ENCODE data around the gene TMEM203. TPM values are rescaled to one million over a fixed set of nuclear protein-coding genes. Genes with fewer than 3 reads are reported as not detected.

TMEM203 gene
- total RNA-seq, 2 donors from 2014 or later = 25.0 to 43.9 TPM

- H3K4me3 Mint-ChIP-seq = no peak overlapping the region
- H3K9me3 Mint-ChIP-seq = no peaks in the 10 kb centered on the region
- H3K36me3 Mint-ChIP-seq = no peaks in the 10 kb centered on the region
- H3K27ac Mint-ChIP-seq = no peak overlapping the region
- no peaks in the 10 kb centered on the region for H3K4me1 Mint-ChIP-seq (ENCODE audit: low read depth in 2 of 2)
- peaks cover 6 to 7% of the 10 kb centered on the region in 2 donors for H3K27me3 Mint-ChIP-seq
- no peak for ATAC-seq
- no peak for DNase-seq (ENCODE audit: low spot score)
These were observed 40.1 kb downstream of the TMEM203 start for GRCh38 chr9:137165250-137165836.

- H3K36me3 Mint-ChIP-seq = no peaks in the 10 kb centered on the region
- H3K9me3 Mint-ChIP-seq = no peaks in the 10 kb centered on the region
- DNase-seq (ENCODE audit: low spot score) (no peak), ATAC-seq (no peak)
- H3K4me1 Mint-ChIP-seq (ENCODE audit: low read depth in 2 of 2) = no peaks in the 10 kb centered on the region
- H3K27me3 Mint-ChIP-seq = peaks cover 9 to 10% of the 10 kb centered on the region in 2 donors
- H3K27ac Mint-ChIP-seq = no peak overlapping the region
- H3K4me3 Mint-ChIP-seq = no peak overlapping the region
These were observed 40.8 kb downstream of the TMEM203 start for GRCh38 chr9:137164370-137165249.

GRCh38 chr9:137163805-137164204 lies 41.6 kb downstream of the TMEM203 start:
- DNase-seq (ENCODE audit: low spot score) (no peak), ATAC-seq (no peak)
- no peak overlapping the region for H3K4me3 Mint-ChIP-seq
- no peak overlapping the region for H3K27ac Mint-ChIP-seq
- H3K4me1 Mint-ChIP-seq (ENCODE audit: low read depth in 2 of 2) = peaks cover 0 to 5% of the 10 kb centered on the region in 2 donors
- H3K36me3 Mint-ChIP-seq = no peaks in the 10 kb centered on the region
- H3K27me3 Mint-ChIP-seq = peaks cover 16 to 17% of the 10 kb centered on the region in 2 donors
- no peaks in the 10 kb centered on the region for H3K9me3 Mint-ChIP-seq

- DNase-seq (ENCODE audit: low spot score) (no peak), ATAC-seq (no peak)
- Mint-ChIP-seq H3K27ac (no peak overlapping the region), H3K4me3 (no peak overlapping the region), H3K9me3 (no peaks in the 10 kb centered on the region), H3K36me3 (no peaks in the 10 kb centered on the region), H3K27me3 (peaks cover 16 to 19% of the 10 kb centered on the region in 2 donors), H3K4me1 (ENCODE audit: low read depth in 2 of 2) (peaks cover 0 to 6% of the 10 kb centered on the region in 2 donors)
These were observed 42.1 kb downstream of the TMEM203 start for GRCh38 chr9:137163365-137163715.

GRCh38 chr9:137162505-137163364 lies 42.7 kb downstream of the TMEM203 start:
- peaks cover 21 to 25% of the 10 kb centered on the region in 2 donors for H3K27me3 Mint-ChIP-seq

GRCh38 chr9:137161558-137162486 lies 43.6 kb downstream of the TMEM203 start:
- ATAC-seq = no peak
- peaks cover 21 to 25% of the 10 kb centered on the region in 2 donors for H3K27me3 Mint-ChIP-seq
- no peak overlapping the region for H3K4me3 Mint-ChIP-seq
- no peak overlapping the region for H3K27ac Mint-ChIP-seq
- H3K4me1 Mint-ChIP-seq (ENCODE audit: low read depth in 2 of 2) = peaks cover 0 to 15% of the 10 kb centered on the region in 2 donors
- H3K36me3 Mint-ChIP-seq = no peaks in the 10 kb centered on the region
- H3K9me3 Mint-ChIP-seq = no peaks in the 10 kb centered on the region
- DNase-seq (ENCODE audit: low spot score) = no peak

More at GRCh38 chr9:137162505-137163364, 42.7 kb downstream of the TMEM203 start:
- H3K4me3 Mint-ChIP-seq = no peak overlapping the region
- peaks cover 0 to 10% of the 10 kb centered on the region in 2 donors for H3K4me1 Mint-ChIP-seq (ENCODE audit: low read depth in 2 of 2)
- ATAC-seq (no peak), DNase-seq (ENCODE audit: low spot score) (no peak)
- no peaks in the 10 kb centered on the region for H3K36me3 Mint-ChIP-seq
- no peak overlapping the region for H3K27ac Mint-ChIP-seq
- H3K9me3 Mint-ChIP-seq = no peaks in the 10 kb centered on the region

GRCh38 chr9:137160716-137161557 lies 44.5 kb downstream of the TMEM203 start:
- Mint-ChIP-seq H3K4me1 (ENCODE audit: low read depth in 2 of 2) (peaks cover 0 to 15% of the 10 kb centered on the region in 2 donors), H3K27ac (no peak overlapping the region), H3K4me3 (no peak overlapping the region), H3K36me3 (no peaks in the 10 kb centered on the region), H3K27me3 (peaks cover 18 to 19% of the 10 kb centered on the region in 2 donors), H3K9me3 (no peaks in the 10 kb centered on the region)
- DNase-seq (ENCODE audit: low spot score) = no peak
- ATAC-seq = no peak

GRCh38 chr9:137160054-137160425 lies 45.4 kb downstream of the TMEM203 start:
- ATAC-seq (no peak), DNase-seq (ENCODE audit: low spot score) (no peak)
- H3K27me3 Mint-ChIP-seq = peaks cover 19% of the 10 kb centered on the region in 2 donors
- H3K27ac Mint-ChIP-seq = no peak overlapping the region
- peaks cover 0 to 15% of the 10 kb centered on the region in 2 donors for H3K4me1 Mint-ChIP-seq (ENCODE audit: low read depth in 2 of 2)
- no peaks in the 10 kb centered on the region for H3K9me3 Mint-ChIP-seq
- H3K4me3 Mint-ChIP-seq = no peak overlapping the region
- H3K36me3 Mint-ChIP-seq = no peaks in the 10 kb centered on the region

- Mint-ChIP-seq H3K4me3 (no peak overlapping the region), H3K27ac (no peak overlapping the region), H3K36me3 (no peaks in the 10 kb centered on the region), H3K9me3 (no peaks in the 10 kb centered on the region), H3K4me1 (ENCODE audit: low read depth in 2 of 2) (peaks cover 0 to 15% of the 10 kb centered on the region in 2 donors), H3K27me3 (peaks cover 19% of the 10 kb centered on the region in 2 donors)
- ATAC-seq = no peak
- DNase-seq (ENCODE audit: low spot score) = no peak
These were observed 46.1 kb downstream of the TMEM203 start for GRCh38 chr9:137159105-137160053.

- H3K36me3 Mint-ChIP-seq = no peaks in the 10 kb centered on the region
- no peaks in the 10 kb centered on the region for H3K9me3 Mint-ChIP-seq
- peaks cover 19% of the 10 kb centered on the region in 2 donors for H3K27me3 Mint-ChIP-seq
- peaks cover 0 to 15% of the 10 kb centered on the region in 2 donors for H3K4me1 Mint-ChIP-seq (ENCODE audit: low read depth in 2 of 2)
- ATAC-seq = no peak
- no peak overlapping the region for H3K4me3 Mint-ChIP-seq
- DNase-seq (ENCODE audit: low spot score) = no peak
- no peak overlapping the region for H3K27ac Mint-ChIP-seq
These were observed 46.8 kb downstream of the TMEM203 start for GRCh38 chr9:137158625-137159024.

GRCh38 chr9:137157618-137158415 lies 47.6 kb downstream of the TMEM203 start:
- no peak for ATAC-seq
- DNase-seq (ENCODE audit: low spot score) = no peak
- Mint-ChIP-seq H3K27me3 (peaks cover 17 to 19% of the 10 kb centered on the region in 2 donors), H3K4me3 (no peak overlapping the region), H3K36me3 (no peaks in the 10 kb centered on the region), H3K4me1 (ENCODE audit: low read depth in 2 of 2) (peaks cover 0 to 15% of the 10 kb centered on the region in 2 donors), H3K9me3 (no peaks in the 10 kb centered on the region), H3K27ac (no peak overlapping the region)

Measured in natural killer cell treated with Interleukin-12 subunit alpha and Interleukin-12 subunit beta and Interleukin-15 and Interleukin-18, amount 100 ng/mL, for 72 hours (primary cell).